HG03558 (cell line): ENCODE results near the gene GALNT7.
"Not testable (repeated sequence)": the region's sequence is repeated elsewhere in the genome, so short reads cannot be mapped to it uniquely, and the experiment has no call there.

Experiments used
- ATAC-seq: cut with Tn5 transposase; IDR thresholded peaks from one replicate; pipeline ENCODE4 v1.9.1; 2021; ENCODE audit warnings: moderate number of reproducible peaks; ENCODE audit not compliant: unreplicated experiment; ENCODE audit errors: extremely low read depth

The GALNT7 gene, protein sequence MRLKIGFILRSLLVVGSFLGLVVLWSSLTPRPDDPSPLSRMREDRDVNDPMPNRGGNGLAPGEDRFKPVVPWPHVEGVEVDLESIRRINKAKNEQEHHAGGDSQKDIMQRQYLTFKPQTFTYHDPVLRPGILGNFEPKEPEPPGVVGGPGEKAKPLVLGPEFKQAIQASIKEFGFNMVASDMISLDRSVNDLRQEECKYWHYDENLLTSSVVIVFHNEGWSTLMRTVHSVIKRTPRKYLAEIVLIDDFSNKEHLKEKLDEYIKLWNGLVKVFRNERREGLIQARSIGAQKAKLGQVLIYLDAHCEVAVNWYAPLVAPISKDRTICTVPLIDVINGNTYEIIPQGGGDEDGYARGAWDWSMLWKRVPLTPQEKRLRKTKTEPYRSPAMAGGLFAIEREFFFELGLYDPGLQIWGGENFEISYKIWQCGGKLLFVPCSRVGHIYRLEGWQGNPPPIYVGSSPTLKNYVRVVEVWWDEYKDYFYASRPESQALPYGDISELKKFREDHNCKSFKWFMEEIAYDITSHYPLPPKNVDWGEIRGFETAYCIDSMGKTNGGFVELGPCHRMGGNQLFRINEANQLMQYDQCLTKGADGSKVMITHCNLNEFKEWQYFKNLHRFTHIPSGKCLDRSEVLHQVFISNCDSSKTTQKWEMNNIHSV

DNA sequence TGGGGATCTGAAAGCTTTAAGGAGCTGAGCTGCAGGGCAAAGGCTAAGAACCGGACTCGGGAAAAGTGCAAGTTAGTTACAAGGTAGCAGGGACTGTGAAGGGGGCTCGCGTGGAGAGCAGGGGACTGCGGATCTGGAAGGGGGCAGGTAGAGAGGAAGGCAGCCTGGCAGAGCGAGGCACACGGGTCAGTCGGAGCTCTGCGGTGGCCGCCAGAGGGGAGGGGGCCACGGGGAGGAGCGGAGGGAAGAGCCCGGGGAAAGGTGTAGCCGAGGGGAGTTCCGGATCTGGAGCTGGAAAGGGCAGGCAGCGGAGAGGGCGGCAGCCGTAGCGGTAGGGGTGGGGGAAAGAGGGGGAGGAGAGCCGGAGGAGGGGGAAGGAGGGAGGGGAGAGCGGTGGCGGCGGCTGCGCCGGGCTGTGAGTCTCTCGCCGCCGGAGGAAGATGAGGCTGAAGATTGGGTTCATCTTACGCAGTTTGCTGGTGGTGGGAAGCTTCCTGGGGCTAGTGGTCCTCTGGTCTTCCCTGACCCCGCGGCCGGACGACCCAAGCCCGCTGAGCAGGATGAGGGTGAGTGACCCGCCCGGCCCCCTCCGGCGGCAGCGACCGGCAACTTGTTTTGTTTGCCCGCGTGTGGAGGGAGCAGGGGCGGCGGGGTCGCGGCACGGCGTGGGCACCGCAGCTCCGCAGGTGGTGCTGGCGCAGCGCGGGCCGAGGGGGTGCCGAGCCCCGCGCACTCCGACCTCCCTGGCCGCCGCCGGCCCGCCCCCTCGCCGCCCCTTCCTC lies at the start of gene GALNT7:
Gene GALNT7, plus strand, starts transcription at position 416 of the 782 bp plus-strand sequence. Its CDS starts 25 bp downstream, at position 441.
- ATAC-seq: peak; percentile 15

DNA sequence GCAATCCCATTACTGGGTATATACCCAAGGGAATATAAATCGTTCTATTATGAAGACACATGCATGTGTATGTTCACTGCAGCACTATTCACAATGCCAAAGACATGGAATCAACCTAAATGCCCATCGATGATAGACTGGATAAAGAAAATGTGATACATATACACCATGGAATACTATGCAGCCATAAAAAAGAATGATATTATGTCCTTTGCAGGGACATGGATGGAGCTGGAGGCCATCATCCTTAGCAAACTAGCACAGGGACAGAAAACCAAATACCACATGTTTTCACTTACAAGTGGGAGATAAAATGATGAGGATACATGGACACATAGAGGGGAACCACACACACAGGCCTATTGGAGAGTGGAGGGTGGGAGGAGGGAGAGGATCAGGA lies 49.8 kb upstream of the GALNT7 start:
- ATAC-seq: not testable (repeated sequence)

DNA sequence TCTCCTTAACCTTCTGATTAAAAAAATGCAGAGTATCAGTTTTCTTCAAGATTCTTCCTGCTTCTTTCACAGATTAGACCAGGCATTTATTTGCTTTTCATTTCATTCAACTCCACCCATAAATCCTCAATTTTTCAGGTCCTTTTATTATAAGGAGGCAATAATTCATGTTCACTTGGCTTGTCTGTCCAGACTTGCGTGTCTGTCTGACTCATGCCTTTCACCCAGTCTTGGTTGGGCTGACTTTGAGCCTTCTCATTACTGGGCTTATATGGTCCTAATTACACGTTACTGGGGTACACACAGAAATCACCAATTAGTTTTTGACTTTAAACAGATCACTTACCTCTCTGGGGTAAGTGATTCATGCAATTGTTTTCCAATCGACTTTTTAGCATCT lies 48.8 kb upstream of the GALNT7 start:
- ATAC-seq: no peak

DNA sequence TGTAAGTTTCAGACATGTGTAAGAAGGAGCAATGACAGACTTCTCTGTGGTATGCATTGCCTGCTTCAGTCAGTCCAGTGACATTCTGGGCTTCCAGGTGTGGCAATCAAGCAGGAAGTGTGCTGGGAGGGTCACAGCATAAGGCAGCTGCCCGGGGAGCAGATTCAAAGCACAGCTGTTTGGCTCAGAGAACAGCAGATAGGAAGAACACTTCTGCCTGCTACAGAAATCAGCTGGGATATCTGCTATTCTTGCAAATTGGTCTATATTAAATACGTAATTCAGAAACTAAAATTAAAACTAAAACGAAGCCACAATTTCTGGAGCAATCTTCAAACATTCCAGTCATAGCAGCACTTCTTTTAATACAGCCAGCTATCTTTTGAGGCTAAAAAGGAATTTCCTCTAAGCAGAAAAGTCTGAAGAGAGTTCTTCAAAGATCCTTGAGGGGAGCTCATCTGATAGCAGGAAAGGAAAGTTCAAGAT lies 47.5 kb upstream of the GALNT7 start:
- peak; percentile 99 for ATAC-seq

- ATAC-seq: no peak
Measured at GRCh38 chr4:173124209-173124865, 44.3 kb upstream of the GALNT7 start.

- ATAC-seq: no peak
Measured at GRCh38 chr4:173125216-173125812, 43.3 kb upstream of the GALNT7 start.

DNA sequence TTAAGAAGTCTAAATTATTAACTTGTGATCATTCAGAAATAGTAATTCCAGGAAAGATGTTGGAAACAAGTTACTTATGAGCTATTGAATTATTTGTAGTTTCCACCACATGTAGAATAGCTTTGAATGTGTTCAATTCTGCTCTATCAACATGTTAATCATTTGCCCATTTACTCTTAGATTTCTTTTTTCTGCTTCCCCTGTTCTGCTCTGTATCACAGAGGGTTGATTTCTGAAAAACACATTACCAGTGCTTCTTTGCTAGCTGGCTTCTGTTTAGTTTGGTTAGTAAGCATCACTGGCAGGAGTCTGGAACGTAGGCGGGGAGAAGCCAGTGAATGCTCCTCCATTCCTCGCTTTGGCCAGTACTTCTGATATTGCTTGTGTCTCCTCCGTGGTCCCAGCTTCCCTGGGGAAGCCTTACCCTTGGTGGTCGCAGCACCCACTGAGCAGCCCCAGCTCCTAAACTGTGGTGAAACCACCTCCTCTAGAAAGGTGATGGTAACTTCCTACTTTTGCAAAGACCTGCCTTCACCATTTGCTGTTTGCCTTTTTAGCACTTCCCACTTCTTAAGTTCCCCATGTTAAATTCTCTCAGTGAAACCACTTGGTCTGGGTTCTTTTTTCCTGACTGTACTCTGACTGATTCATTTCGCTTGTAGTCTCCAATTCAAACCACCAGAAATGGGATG lies 40.3 kb upstream of the GALNT7 start:
- no peak for ATAC-seq

GRCh38 chr4:173130687-173131086 lies 37.9 kb upstream of the GALNT7 start:
- no peak for ATAC-seq

- ATAC-seq: no peak
Measured at GRCh38 chr4:173134426-173134825, 34.2 kb upstream of the GALNT7 start.

DNA sequence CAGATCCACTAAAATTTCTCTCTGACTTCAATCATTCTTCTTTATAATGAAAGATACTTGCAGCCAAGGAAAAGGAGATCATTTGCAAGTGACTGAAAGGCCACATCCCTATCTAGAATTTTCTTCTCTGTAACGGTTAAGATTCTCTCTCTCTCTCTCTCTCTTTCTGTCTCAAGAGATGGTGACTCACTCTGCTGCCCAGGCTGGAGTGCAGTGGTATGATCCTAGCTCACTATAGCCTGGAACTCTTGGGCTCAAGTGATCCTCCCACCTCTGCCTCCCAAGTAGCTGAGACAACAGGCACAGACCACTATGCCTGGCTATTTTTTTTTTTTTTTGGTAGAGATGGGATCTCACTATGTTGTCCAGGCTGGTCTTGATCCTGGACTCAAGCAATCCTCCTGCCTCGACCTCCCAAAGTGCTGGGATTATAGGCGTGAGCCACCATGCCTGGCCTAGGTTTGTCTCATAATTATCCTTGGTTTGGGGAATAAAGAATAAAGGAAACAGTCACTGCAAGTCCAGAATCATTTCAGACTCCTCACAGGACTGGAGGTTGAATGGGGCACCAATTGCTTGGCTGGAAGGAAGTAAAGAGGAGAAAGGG lies 33.3 kb upstream of the GALNT7 start:
- ATAC-seq: no peak

GRCh38 chr4:173138624-173139023 lies 30.0 kb upstream of the GALNT7 start:
- ATAC-seq: no peak

DNA sequence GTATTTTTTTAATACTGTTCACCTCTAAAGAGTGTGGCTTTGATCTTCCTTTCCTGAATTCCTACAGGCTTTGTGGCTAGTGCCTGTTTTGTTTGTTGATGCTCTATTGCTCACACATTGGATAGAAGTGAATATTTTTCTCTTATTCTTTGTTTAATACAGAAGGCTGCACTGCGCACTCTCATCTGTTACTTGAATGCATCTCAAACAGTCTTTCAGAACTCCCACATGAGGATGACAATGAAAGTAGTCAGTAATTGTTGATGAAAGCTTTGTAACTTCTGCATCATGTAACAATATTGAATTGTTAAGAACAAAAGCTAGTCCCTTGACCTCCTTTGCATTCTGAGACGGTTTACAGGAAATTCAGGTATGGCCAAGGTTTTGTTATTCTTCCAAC lies 29.1 kb upstream of the GALNT7 start:
- ATAC-seq: no peak

- no peak for ATAC-seq
Measured at GRCh38 chr4:173145131-173145530, 23.5 kb upstream of the GALNT7 start.

- ATAC-seq: no peak
Measured at GRCh38 chr4:173146456-173146855, 22.2 kb upstream of the GALNT7 start.

- no peak for ATAC-seq
Measured at GRCh38 chr4:173151496-173151895, 17.1 kb upstream of the GALNT7 start.

DNA sequence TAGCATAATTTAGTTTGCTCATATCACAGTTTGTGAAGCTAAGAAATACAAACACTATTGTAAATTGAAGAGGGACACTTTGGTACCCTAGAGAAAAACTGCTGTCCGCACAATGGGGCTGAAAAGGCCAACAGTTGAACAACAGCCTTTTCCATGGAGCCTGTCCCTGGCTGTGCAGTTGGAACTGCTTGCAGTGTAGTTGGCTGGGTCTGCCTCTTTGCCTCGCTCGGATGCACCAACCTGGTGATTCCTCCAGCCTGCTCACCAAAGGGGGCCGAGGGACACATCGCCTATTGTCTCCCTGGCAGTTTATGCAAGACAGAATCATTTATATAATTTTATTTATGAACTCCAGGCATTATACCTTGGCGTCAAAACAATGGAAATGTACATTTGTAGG lies 16.5 kb upstream of the GALNT7 start:
- ATAC-seq: no peak

- ATAC-seq: no peak
Measured at GRCh38 chr4:173153445-173153844, 15.2 kb upstream of the GALNT7 start.

- ATAC-seq: no peak
Measured at GRCh38 chr4:173159791-173160190, 8.8 kb upstream of the GALNT7 start.

GRCh38 chr4:173160871-173161270 lies 7.7 kb upstream of the GALNT7 start:
- ATAC-seq: no peak
